GM19043 (cell line): ENCODE results near the gene CA7.
"Not testable (repeated sequence)": the region's sequence is repeated elsewhere in the genome, so short reads cannot be mapped to it uniquely, and the experiment has no call there.

ENCODE experiments used
- ATAC-seq: cut with Tn5 transposase; IDR thresholded peaks from one replicate; pipeline ENCODE4 v1.9.1; 2021; ENCODE audit warnings: low read depth; ENCODE audit not compliant: unreplicated experiment

Gene CA7

GRCh38 chr16:66845791-66846221 is 1.6 kb downstream of the CA7 start:
- ATAC-seq: no peak

DNA sequence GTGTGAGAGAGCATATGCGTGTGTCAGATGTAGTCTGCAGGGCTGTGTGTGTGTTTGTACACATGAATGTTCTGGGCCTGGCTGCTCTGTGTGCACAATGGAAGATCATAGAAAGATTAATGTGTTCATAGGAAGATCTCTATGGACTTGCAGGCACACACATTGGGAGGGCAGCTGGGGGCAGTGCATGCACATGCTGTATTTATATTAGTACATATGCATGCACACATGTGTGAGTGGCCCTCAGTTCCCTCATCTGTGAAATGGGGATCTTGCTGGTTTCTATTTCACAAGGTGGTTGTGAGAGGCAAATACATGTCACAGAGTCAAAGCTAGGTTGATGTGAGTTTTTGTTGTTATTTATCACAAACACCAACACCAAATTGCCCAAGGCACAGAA is 2.1 kb downstream of the CA7 start:
- ATAC-seq: no peak

DNA sequence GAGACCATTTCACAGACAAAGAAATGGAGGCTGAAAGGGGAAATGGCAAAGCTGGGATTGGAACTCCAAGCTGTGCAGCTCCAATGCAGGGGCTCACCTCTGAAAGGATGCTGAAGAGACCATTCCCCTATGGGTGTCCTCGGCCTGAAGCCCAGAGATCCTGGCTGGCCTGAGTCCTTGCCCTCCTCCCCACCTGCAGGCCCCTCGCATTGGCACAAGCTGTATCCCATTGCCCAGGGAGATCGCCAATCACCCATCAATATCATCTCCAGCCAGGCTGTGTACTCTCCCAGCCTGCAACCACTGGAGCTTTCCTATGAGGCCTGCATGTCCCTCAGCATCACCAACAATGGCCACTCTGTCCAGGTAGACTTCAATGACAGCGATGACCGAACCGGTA is 2.6 kb downstream of the CA7 start:
- ATAC-seq: no peak

GRCh38 chr16:66847533-66848067 is 3.4 kb downstream of the CA7 start:
- ATAC-seq: no peak

DNA sequence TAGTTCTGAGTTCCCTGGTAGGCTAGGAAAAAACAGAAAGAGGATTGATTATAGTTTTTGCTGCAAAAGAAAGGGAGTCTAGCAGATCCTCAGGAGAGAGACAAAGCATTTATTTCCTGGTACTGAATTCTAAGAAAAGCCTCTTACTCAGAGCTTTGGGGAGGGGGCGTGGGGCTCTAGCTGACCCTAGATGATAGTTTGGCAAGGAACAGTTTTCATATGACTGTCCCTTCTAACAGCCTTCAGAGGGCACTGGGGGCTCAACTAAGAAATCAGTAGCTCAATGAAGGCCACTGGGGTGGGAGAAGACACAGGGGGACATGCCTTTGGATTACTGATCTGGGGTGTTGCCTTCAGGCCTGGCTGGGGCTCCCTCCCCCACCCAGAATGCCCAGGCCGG is 4.0 kb downstream of the CA7 start:
- ATAC-seq: no peak

- ATAC-seq: no peak
These were observed 4.8 kb downstream of the CA7 start for GRCh38 chr16:66849021-66849420.

DNA sequence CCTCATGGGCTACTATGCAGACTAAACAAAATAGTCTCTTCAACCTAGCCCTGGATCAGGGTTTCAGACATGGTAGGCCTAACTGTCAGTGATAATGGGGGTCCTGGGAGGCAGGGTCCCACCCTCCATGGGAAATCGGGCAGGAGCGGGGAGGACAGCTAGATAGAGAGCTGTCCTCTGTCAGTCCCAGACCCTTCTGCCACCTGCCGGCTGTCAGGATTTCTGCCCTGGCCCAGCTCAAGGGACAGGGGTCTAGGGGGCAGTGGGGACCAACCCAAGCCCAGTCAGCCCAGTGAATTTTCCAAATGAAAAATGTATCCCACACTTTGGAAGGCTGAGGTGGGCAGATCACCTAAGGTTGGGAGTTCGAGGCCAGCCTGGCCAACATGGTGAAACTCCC is 5.3 kb downstream of the CA7 start:
- ATAC-seq: no peak

GRCh38 chr16:66850115-66850815 is 6.1 kb downstream of the CA7 start:
- no peak for ATAC-seq

DNA sequence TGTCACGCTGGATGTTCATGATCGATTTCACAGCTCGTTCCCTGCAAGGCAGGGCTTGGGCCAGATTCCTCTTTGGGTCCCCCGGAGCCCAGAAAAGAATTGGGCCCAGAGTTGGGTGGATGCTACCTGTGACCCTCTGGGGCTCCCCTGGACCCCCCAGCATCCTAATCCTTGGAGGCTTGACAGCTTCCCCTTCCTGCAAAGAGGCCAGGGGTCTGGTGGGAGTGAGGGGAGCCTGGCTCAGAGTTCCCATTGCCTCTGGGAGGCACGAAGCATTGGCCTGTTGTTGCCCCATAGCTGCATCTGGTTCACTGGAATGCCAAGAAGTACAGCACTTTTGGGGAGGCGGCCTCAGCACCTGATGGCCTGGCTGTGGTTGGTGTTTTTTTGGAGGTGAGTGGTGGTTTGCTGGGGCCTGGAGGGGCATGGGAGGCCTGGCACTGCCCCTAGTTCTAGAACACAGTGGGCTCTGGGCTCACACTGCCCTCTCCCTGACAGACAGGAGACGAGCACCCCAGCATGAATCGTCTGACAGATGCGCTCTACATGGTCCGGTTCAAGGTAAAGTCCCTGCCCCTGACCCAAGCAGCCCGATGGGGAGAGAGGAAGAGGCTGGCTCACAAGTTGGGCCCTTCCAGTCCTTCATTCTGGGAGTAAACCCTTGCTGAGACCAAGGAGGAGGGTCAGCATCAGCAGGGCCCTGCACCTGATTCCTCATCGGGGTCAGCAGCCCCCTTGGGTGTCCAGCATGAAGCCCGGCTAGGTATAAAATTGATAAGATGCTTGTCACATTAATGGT is 7.2 kb downstream of the CA7 start:
- ATAC-seq: no peak

DNA sequence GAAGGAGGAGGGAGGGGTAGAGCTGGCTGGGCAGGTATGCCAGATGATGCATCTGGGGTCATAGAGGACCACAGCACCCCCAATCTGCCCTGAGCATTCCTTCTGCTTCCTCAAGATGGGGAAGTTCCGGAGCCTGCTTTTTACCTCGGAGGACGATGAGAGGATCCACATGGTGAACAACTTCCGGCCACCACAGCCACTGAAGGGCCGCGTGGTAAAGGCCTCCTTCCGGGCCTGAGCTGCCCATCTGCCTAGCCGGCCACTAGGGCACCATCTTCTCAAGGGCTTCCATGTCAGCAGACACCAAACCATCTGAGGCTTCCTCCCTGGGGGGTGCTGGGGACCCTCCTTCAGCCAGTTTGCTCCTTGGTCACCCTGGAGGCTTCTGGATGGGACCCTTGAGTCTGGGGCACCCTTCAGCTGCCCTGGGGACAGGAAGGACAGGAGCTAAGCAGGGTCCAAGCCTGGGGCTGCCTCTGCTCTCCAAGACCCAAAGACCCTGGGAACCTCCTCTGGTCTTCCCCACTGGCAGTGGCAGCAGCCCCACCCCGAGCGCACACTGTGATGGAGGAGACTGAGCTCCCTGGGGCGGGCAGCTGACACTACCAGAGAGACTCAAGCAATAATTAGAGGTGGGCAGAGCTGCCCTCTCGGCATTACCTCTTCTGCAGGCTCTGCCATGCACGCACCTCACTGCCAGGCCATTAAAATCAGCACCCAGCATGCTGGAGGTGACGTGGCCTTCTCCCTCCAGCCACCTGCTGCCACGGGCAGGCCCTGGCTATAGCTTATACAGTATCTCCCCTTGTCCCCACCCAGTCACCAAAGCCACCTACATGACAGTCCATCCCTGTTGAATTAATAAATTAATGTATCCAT is 9.3 kb downstream of the CA7 start:
- no peak for ATAC-seq

- no peak for ATAC-seq
These were observed 12.0 kb downstream of the CA7 start for GRCh38 chr16:66856184-66856730.

DNA sequence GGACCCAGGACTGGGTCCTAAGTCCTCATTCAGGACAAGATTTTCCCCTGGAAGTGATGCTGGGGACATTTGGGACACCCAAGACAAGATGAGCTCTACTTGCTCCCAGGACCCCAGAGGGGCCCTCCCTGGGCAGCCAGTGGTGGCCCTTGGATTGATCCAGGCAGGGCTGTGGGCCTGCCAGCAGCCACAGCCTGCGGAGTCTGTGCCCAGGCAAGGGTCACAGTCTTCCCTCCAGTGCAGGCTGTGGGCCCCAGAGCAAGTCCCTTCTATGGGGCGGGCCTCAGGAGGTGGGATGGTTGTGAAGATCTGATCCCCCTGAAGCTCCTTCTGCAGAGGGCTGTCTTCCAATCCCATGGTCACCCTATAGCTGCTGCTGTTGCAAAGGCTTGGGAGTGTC is 12.6 kb downstream of the CA7 start:
- no peak for ATAC-seq

DNA sequence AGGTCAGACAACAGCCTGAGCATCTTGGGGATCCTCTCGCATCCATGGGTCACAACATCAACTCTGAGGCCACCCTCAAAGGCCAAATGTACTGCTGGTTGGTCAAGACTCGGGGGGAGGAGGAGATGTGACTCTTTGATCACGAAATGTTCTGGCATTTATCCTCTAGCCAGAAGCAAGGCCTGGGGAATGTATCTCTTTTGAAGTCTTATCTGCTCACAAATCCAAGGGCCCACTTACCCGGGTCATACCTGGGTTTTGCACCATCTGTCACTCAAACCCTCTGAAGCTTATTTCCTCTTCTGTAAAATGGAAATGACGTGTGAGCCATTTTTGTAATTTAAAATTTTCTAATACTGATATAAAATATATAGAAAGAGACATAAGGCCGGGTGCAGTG is 13.2 kb downstream of the CA7 start:
- no peak for ATAC-seq

DNA sequence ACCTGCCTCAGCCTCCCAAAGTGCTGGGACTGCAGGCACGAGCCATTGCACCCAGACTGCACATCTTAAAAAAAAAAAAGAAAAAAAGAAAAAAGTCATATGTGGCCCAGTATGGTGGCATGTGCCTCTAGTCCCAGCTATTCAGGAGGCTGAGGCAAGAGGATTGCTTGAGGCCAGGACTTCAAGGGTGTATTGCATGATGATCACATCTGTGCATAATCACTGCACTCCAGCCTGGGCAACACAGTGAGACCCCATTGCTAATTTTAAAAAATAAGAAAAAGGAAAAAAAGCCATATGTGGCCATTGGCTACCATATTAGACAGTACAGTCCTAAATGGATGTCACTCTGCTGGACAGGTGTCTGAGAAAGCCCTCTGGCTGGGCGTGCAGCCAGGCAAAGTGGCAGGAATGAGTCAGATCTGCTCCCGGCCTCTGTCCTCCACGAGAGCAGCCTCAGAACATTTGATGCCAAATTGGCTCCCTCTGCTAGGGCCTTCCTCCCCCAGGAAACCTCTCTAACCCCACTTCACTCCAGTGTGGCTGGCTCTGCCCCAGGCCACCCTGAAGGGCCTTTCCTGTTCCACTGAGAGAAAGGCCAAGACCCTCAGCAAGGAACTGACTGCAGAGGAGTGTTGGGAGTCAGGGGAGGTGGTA is 14.7 kb downstream of the CA7 start:
- no peak for ATAC-seq

DNA sequence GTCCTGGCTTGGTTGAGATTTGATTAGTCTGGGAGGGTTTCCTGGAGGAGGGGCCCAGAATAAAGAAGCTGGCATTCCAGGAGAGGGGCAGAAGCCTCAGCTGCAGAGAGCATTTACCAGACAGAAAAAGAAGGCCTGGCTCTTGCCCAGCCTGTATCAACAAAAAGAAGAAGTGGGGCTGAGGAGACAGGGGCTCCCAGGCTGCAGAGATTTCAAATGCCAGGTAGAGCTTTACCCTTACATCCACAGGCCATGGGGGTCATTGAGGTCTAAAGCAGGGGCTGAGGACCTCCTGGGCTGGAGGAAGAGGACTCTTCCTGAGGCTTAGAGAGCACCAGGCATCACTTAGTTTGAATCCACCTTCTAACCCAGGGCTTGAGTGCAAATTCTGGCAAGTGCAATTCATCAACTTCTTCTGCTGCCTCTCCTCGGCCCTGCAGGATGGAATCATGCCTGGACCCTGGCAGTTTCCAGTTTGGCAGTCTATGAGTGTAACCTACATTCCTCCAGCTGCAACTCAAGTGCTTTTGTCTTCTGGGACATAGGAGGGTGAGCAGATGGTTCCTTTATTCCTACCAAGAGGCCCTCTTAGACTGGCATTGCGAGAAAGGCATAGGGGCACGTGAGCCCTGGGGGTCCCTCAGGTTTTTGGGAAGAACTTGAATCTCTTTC is 15.3 kb downstream of the CA7 start:
- no peak for ATAC-seq

GRCh38 chr16:66862023-66862520 is 17.9 kb downstream of the CA7 start:
- ATAC-seq: no peak

GRCh38 chr16:66863707-66864106 is 19.5 kb downstream of the CA7 start:
- ATAC-seq: no peak

GRCh38 chr16:66869424-66869823 is 25.2 kb downstream of the CA7 start:
- no peak for ATAC-seq

GRCh38 chr16:66871363-66871762 is 27.1 kb downstream of the CA7 start:
- not testable (repeated sequence) for ATAC-seq
